Vagina (tissue), 2 donors: ENCODE data around the gene C4orf33.

ENCODE experiments used
- CTCF ChIP-seq, 3 experiments: fragments of 450-650 bp in 2 of 3; fragments of 200-600 bp in 1 of 3; sonication (generic) in 1 of 3; IDR thresholded peaks; one replicate each; pipeline ENCODE4 v1.5.1; 2017 to 2019; ENCODE audit warnings: antibody characterized with exemption in 3 of 3, mild to moderate bottlenecking in 2 of 3, moderate library complexity in 2 of 3
- POLR2A ChIP-seq, 2 donors: fragments of 450-650 bp; IDR thresholded peaks; one replicate each; pipeline ENCODE4 v1.6.1; 2017; ENCODE audit warnings: antibody characterized with exemption in 2 of 2, mild to moderate bottlenecking in 2 of 2, moderate library complexity in 2 of 2

GRCh38 chr4:129059028-129059427 is 36.9 kb upstream of the C4orf33 start:
- TF ChIP-seq CTCF (IDR thresholded peaks at IDR 0.05) (no peak), POLR2A (IDR thresholded peaks at IDR 0.05) (no peak)
